GM23248 (cell line): ENCODE measurements around the gene EXOC7. TPM values are rescaled to one million over a fixed set of nuclear protein-coding genes. Genes with fewer than 3 reads are reported as not detected.
"Not testable (repeated sequence)": the region's sequence is repeated elsewhere in the genome, so short reads cannot be mapped to it uniquely, and the experiment has no call there.

ENCODE experiments used
- DNase-seq: peaks from one replicate; pipeline ENCODE4 v3.0.0-alpha.2; 2015
- H2AFZ ChIP-seq: fragments of 200-600 bp; sonication (generic); 2 replicates; pipeline ENCODE4 v1.6.1; 2016; ENCODE audit warnings: antibody characterized with exemption
- H3F3A ChIP-seq: fragments of 200-600 bp; sonication (generic); 2 replicates; pipeline ENCODE4 v1.6.1; 2016; ENCODE audit warnings: mild to moderate bottlenecking, antibody characterized with exemption, mixed run types; ENCODE audit not compliant: insufficient read depth
- H3K27ac ChIP-seq: fragments of 200-600 bp; sonication (generic); 2 replicates; pipeline ENCODE4 v1.5.1; 2016; ENCODE audit warnings: mild to moderate bottlenecking
- H3K27me3 ChIP-seq: fragments of 200-600 bp; sonication (generic); replicated peaks from 2 replicates; pipeline ENCODE4 v1.6.1; 2016; ENCODE audit warnings: mild to moderate bottlenecking; ENCODE audit not compliant: insufficient read depth
- H3K36me3 ChIP-seq: fragments of 200-600 bp; sonication (generic); 2 replicates; pipeline ENCODE4 v1.6.1; 2016; ENCODE audit warnings: low read depth, mild to moderate bottlenecking
- H3K4me1 ChIP-seq: fragments of 200-600 bp; sonication (generic); 2 replicates; pipeline ENCODE4 v1.6.1; 2016; ENCODE audit warnings: mild to moderate bottlenecking; ENCODE audit not compliant: insufficient read depth
- H3K4me2 ChIP-seq: fragments of 200-600 bp; sonication (generic); one replicate; pipeline ENCODE4 v1.6.1; 2016; ENCODE audit warnings: mild to moderate bottlenecking; ENCODE audit not compliant: unreplicated experiment
- H3K4me3 ChIP-seq: fragments of 200-600 bp; sonication (generic); 2 replicates; pipeline ENCODE4 v1.5.1; 2016; ENCODE audit warnings: mild to moderate bottlenecking
- H3K79me2 ChIP-seq: fragments of 200-600 bp; sonication (generic); 2 replicates; pipeline ENCODE4 v1.6.1; 2016; ENCODE audit warnings: mild to moderate bottlenecking; ENCODE audit not compliant: insufficient read depth
- H3K9ac ChIP-seq: fragments of 200-600 bp; sonication (generic); 2 replicates; pipeline ENCODE4 v1.6.1; 2016; ENCODE audit warnings: mild to moderate bottlenecking
- H3K9me2 ChIP-seq: fragments of 200-600 bp; sonication (generic); 2 replicates; pipeline ENCODE4 v1.6.1; 2016; ENCODE audit warnings: mixed run types, mild to moderate bottlenecking, moderate library complexity; ENCODE audit not compliant: insufficient read depth
- H3K9me3 ChIP-seq: fragments of 200-600 bp; sonication (generic); one replicate; pipeline ENCODE4 v1.6.1; 2017; ENCODE audit warnings: low read depth
- H4K20me1 ChIP-seq: fragments of 200-600 bp; sonication (generic); 2 replicates; pipeline ENCODE4 v1.6.0; 2016; ENCODE audit not compliant: insufficient read depth
- EZH2 ChIP-seq: fragments of 200-600 bp; sonication (generic); IDR thresholded peaks from 2 replicates; pipeline ENCODE4 v1.6.1; 2018; ENCODE audit warnings: antibody characterized with exemption, mild to moderate bottlenecking; ENCODE audit not compliant: insufficient read depth, poor library complexity, severe bottlenecking
- EZH2phosphoT487 ChIP-seq: fragments of 200-600 bp; sonication (generic); IDR thresholded peaks from 2 replicates; pipeline ENCODE4 v1.6.1; 2018; ENCODE audit warnings: antibody characterized with exemption, moderate library complexity, mild to moderate bottlenecking, low read depth; ENCODE audit not compliant: insufficient read depth
- WGBS, 2 experiments: methylation state at CpG; one replicate each; pipeline ENCODE4 v1.1.6; 2015 to 2017; ENCODE audit warnings: low lambda C conversion rate in 2 of 2, low coverage in 1 of 2; ENCODE audit errors: missing lambda C conversion rate in 2 of 2; 5-methylcytosine and 5-hydroxymethylcytosine counted together
- in situ Hi-C: fragments of 300-500 bp; cut with MboI; formaldehyde crosslinking; loops from 2 replicates; pipeline ENCODE4 v1.15.0; 2020
- polyA plus RNA-seq: library from polyadenylated mRNA; unstranded; fragments of >200 nt; fragmentation: Nextera tagmentation; extraction: Ambion mirVana; gene quantifications from 2 replicates; pipeline ENCODE4 v1.2.1, GENCODE V29; 2016
- total RNA-seq: library from RNA; depleted of rRNA; stranded (reverse); fragments of >200 nt; shearing (Covaris generic); gene quantifications from 2 replicates; pipeline ENCODE4 v1.2.3, GENCODE V29; 2014

The EXOC7 gene
- total and polyA plus RNA-seq, 2 experiments from 2014 or later, result 88.0 to 101 TPM

- no peaks in the 10 kb centered on the region for H4K20me1 ChIP-seq
- in situ Hi-C loops, result no loop called here
- H3K79me2 ChIP-seq, result no peaks in the 10 kb centered on the region
- 0 to 2% methylated on average over 19 to 21 of the region's 23 CpGs for WGBS, 2 experiments
- H3K4me2 ChIP-seq, result no peak overlapping the region
- no peaks in the 10 kb centered on the region for H3F3A ChIP-seq
- H3K36me3 ChIP-seq, result peaks cover 7% of the 10 kb centered on the region; the same call in 1 of the 2 replicates
- DNase-seq, result no peak
- no peak overlapping the region for H3K9ac ChIP-seq
- H3K27me3 ChIP-seq, result peaks cover 41% of the 10 kb centered on the region
- no peaks in the 10 kb centered on the region for H3K9me3 ChIP-seq
- H3K27ac ChIP-seq, result no peak overlapping the region
- no peak overlapping the region for H2AFZ ChIP-seq
- H3K9me2 ChIP-seq, result no peaks in the 10 kb centered on the region
- no peak for TF ChIP-seq EZH2
- no peak for TF ChIP-seq EZH2phosphoT487
- H3K4me1 ChIP-seq, result no peaks in the 10 kb centered on the region
- H3K4me3 ChIP-seq, result no peak overlapping the region
Measured at GRCh38 chr17:76079956-76080767, 23.4 kb downstream of the EXOC7 start.

GRCh38 chr17:76079535-76079955, 24.0 kb downstream of the EXOC7 start:
- Histone ChIP-seq H3K27ac (no peak overlapping the region), H3K9me3 (no peaks in the 10 kb centered on the region), H3K4me1 (no peaks in the 10 kb centered on the region), H3K79me2 (no peaks in the 10 kb centered on the region), H3K4me3 (no peak overlapping the region), H3K27me3 (peaks cover 47% of the 10 kb centered on the region), H3K4me2 (no peak overlapping the region), H4K20me1 (no peaks in the 10 kb centered on the region), H3F3A (no peaks in the 10 kb centered on the region), H3K9ac (no peak overlapping the region), H2AFZ (no peak overlapping the region), H3K36me3 (peaks cover 5% of the 10 kb centered on the region; the same call in 1 of the 2 replicates), H3K9me2 (no peaks in the 10 kb centered on the region)
- TF ChIP-seq EZH2 (no peak), EZH2phosphoT487 (no peak)
- in situ Hi-C loops, result no loop called here
- no peak for DNase-seq
- WGBS, 2 experiments, result 35 to 39% methylated on average over 9 of the region's 9 CpGs

- H3K4me2 ChIP-seq, result no peak within 1 kb of the TSS
- 63 to 66% methylated on average over 16 to 17 of the region's 17 CpGs for WGBS, 2 experiments
- in situ Hi-C loops, result no loop called here
Measured at GRCh38 chr17:76078860-76079534, 24.6 kb downstream of the EXOC7 start, which contains the start of gene ZACN. TSS of gene ZACN (plus strand) at chr17:76079182. CDS start at chr17:76079265, 83 bp downstream.

GRCh38 chr17:76078370-76078769, 25.2 kb downstream of the EXOC7 start:
- H3K27ac ChIP-seq, H3F3A ChIP-seq, H3K36me3 ChIP-seq, H3K79me2 ChIP-seq, H3K9me2 ChIP-seq, H3K9ac ChIP-seq, in situ Hi-C loops, H3K4me3 ChIP-seq, H3K9me3 ChIP-seq, H4K20me1 ChIP-seq, H2AFZ ChIP-seq, H3K4me2 ChIP-seq, DNase-seq, H3K4me1 ChIP-seq: not testable (repeated sequence)
- peaks cover 59% of the 10 kb centered on the region for H3K27me3 ChIP-seq
- WGBS, 2 experiments, result 69 to 75% methylated on average over 5 of the region's 5 CpGs

More at GRCh38 chr17:76078860-76079534, 24.6 kb downstream of the EXOC7 start, which contains the start of gene ZACN:
- no peaks in the 10 kb centered on the region for H3K9me3 ChIP-seq
- H3K9me2 ChIP-seq, result no peaks in the 10 kb centered on the region
- H3K4me3 ChIP-seq, result no peak within 1 kb of the TSS
- H3K27ac ChIP-seq, result no peak within 1 kb of the TSS
- H3F3A ChIP-seq, result no peaks in the 10 kb centered on the region
- H3K4me1 ChIP-seq, result no peaks in the 10 kb centered on the region
- no peak within 1 kb of the TSS for H2AFZ ChIP-seq
- H3K9ac ChIP-seq, result no peak within 1 kb of the TSS
- peaks cover 53% of the 10 kb centered on the region for H3K27me3 ChIP-seq
- DNase-seq, result no peak
- H4K20me1 ChIP-seq, result no peaks in the 10 kb centered on the region
- TF ChIP-seq EZH2phosphoT487 (no peak), EZH2 (no peak)
- no peaks in the 10 kb centered on the region for H3K36me3 ChIP-seq
- no peaks in the 10 kb centered on the region for H3K79me2 ChIP-seq
